ENCODE results near the gene KCNC1. TPM values are rescaled to one million over a fixed set of nuclear protein-coding genes. Genes with fewer than 3 reads are reported as not detected.

KCNC1 gene
- total RNA-seq, 1 experiment from 2014 or later = 0.04 TPM

DNA sequence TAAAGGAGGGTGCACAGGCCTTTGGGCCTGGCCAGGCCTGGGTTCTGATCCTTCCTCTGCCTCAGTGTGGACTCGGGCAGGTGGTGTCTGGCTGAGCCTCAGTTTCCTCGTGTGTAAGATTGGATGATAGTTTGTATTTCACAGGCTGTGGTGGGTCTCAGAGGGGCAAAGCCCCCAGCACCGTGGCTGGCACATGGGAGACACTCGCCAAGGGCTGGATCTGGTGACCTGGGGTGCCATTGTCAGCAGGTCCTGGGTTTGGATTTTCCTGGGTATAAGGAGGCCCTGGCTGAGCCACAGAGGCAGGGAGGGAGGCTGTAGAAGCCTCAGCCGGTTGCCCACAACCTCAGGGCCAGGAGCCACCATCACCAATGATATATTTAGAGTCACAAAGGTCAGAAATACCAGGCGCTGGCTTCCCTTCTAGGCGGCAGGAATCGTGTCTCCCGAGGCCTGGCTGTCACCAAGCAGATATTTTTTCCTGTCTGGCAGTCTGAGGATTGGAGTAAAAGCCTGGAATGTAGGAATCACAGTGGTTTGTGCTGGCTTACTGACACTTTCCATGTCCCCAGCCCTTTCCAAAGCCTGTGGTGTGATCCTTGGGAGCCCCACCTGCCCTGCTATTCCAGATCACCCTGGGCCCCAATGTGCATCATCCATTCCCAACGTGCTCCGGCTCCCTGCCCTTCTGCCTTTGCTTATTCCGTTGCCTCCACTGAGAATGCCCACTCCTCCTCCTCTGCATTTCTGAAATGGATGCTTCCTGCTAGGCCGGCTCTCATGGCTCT is 15.6 kb downstream of the KCNC1 start:
- Histone ChIP-seq H2BK12ac (ENCODE audit: insufficient read length, low read depth, low read length) (no peak overlapping the region), H3K4ac (ENCODE audit: low read depth, low read length) (no peak overlapping the region), H3K23ac (ENCODE audit: insufficient read length, low read depth, low read length) (no peak overlapping the region), H2BK5ac (ENCODE audit: insufficient read length, low read length) (no peak overlapping the region), H3K4me1 (ENCODE audit: insufficient read depth, low read length) (no peaks in the 10 kb centered on the region), H2BK15ac (ENCODE audit: low read depth, low read length) (no peak overlapping the region), H4K5ac (ENCODE audit: insufficient read length, low read depth, low read length) (no peak overlapping the region), H2BK20ac (ENCODE audit: low read depth, low read length, poor library complexity, severe bottlenecking) (no peak overlapping the region), H4K8ac (replicated peaks; ENCODE audit: insufficient read length, low read depth, low read length) (no peak overlapping the region), H3K9ac (ENCODE audit: extremely low read depth, insufficient read length, low read length) (no peak overlapping the region), H3K14ac (ENCODE audit: insufficient read depth, low read length) (no peak overlapping the region; the same call in 1 of the 2 replicates), H4K91ac (ENCODE audit: insufficient read length, low read depth, low read length) (no peak overlapping the region), H3T11ph (ENCODE audit: low read length) (no peak overlapping the region), H3K79me1 (ENCODE audit: insufficient read depth, low read depth, low read length, poor library complexity, severe bottlenecking) (no peaks in the 10 kb centered on the region), H4K20me1 (ENCODE audit: control insufficient read depth, insufficient read depth, insufficient read length) (no peaks in the 10 kb centered on the region), H3K27me3 (ENCODE audit: insufficient read depth, low read length) (no peaks in the 10 kb centered on the region), H3K23me2 (ENCODE audit: insufficient read length, low read depth, low read length, poor library complexity, severe bottlenecking) (no peaks in the 10 kb centered on the region), H2AFZ (ENCODE audit: low read length) (no peak overlapping the region), H3K4me2 (ENCODE audit: insufficient read depth, insufficient read length, low read length) (no peak overlapping the region), H2AK5ac (ENCODE audit: insufficient read length, low read length) (no peak overlapping the region), H3K56ac (ENCODE audit: insufficient read length, low read depth, low read length) (no peak overlapping the region), H3K79me2 (ENCODE audit: insufficient read depth, low read length) (no peaks in the 10 kb centered on the region), H3K27ac (ENCODE audit: insufficient read length, low read depth, low read length) (no peak overlapping the region), H3K18ac (ENCODE audit: insufficient read length, low read depth, low read length) (no peak overlapping the region), H2BK120ac (ENCODE audit: low read depth, low read length, poor library complexity, severe bottlenecking) (no peak overlapping the region), H3K9me3 (ENCODE audit: control insufficient read depth, low read depth, low read length) (no peaks in the 10 kb centered on the region)
- no peak for DNase-seq
- H3K4me1 Mint-ChIP-seq = no peaks in the 10 kb centered on the region
- peaks cover 31% of the 10 kb centered on the region for H3K27me3 Mint-ChIP-seq (ENCODE audit: low read depth)
- no peaks in the 10 kb centered on the region for H3K36me3 Mint-ChIP-seq (ENCODE audit: insufficient read depth in 1 of 3, low read depth in 3 of 3)
- no CpG with 5 or more reads among the region's 13 CpGs for WGBS (ENCODE audit: extremely low coverage, insufficient read length, low lambda C conversion rate)
- H3K9me3 Mint-ChIP-seq = no peaks in the 10 kb centered on the region
- H3K27ac Mint-ChIP-seq = no peak overlapping the region
- TF ChIP-seq, protein P1, sequence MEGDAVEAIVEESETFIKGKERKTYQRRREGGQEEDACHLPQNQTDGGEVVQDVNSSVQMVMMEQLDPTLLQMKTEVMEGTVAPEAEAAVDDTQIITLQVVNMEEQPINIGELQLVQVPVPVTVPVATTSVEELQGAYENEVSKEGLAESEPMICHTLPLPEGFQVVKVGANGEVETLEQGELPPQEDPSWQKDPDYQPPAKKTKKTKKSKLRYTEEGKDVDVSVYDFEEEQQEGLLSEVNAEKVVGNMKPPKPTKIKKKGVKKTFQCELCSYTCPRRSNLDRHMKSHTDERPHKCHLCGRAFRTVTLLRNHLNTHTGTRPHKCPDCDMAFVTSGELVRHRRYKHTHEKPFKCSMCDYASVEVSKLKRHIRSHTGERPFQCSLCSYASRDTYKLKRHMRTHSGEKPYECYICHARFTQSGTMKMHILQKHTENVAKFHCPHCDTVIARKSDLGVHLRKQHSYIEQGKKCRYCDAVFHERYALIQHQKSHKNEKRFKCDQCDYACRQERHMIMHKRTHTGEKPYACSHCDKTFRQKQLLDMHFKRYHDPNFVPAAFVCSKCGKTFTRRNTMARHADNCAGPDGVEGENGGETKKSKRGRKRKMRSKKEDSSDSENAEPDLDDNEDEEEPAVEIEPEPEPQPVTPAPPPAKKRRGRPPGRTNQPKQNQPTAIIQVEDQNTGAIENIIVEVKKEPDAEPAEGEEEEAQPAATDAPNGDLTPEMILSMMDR (conservative IDR thresholded peaks at IDR 0.05) = no peak
- no peak overlapping the region for H3K4me3 Mint-ChIP-seq
